K562 (cell line): ENCODE data around the gene DMAC1. TPM values are rescaled to one million over a fixed set of nuclear protein-coding genes. Genes with fewer than 3 reads are reported as not detected.

ENCODE experiments used
- ATAC-seq: fragments of 200-7000 bp; cut with Tn5 transposase; 3 replicates; pipeline ENCODE4 v1.9.1; 2020; ENCODE audit warnings: moderate library complexity
- BruUV-seq: library from RNA; stranded (reverse); fragments of 400-500 nt; replicated peaks from 2 replicates; lab custom pipeline; 2021; lab: Mats Ljungman, UMichigan
- CTCF ChIA-PET: fragments of 300-600 bp; formaldehyde crosslinking; extraction: SDS; loops from one replicate; lab custom pipeline; 2021; ENCODE audit warnings: low intra/inter-chr PET ratio; lab: Yijun Ruan, JAX
- POLR2A ChIA-PET: fragments of 300-600, 350-650 bp; sonication (Branson Sonifier 250); formaldehyde crosslinking; extraction: SDS; loops from one replicate; lab custom pipeline; 2021; ENCODE audit warnings: antibody characterized with exemption, inconsistent platforms; lab: Yijun Ruan, JAX
- DNase-seq, 4 experiments: peaks; one replicate each; pipeline versions ENCODE4 v3.0.0 to v3.0.0-alpha.2; 2011 to 2018; ENCODE audit warnings: low spot score in 3 of 4, mixed read lengths in 3 of 4; ENCODE audit errors: extremely low read depth in 1 of 4
- FAIRE-seq: peaks from 2 replicates; lab custom pipeline; 2011; peaks lifted over from hg19 to GRCh38; lab: Jason Lieb, UNC
- H2AFZ ChIP-seq: 2 replicates; pipeline ENCODE4 v1.6.0; 2011; ENCODE audit warnings: low read depth, low read length, control low read depth, inconsistent platforms
- H3K27ac ChIP-seq: fragments of 200-600 bp; 3 replicates; pipeline ENCODE4 v1.8.0; 2011; ENCODE audit warnings: low read depth, mild to moderate bottlenecking, control low read depth, inconsistent platforms, low read length, moderate library complexity, mixed read lengths; ENCODE audit errors: extremely low read depth
- H3K27me3 ChIP-seq, 2 experiments: fragments of 300-600 bp in 1 of 2; 2 replicates in 1 of 2; 3 replicates in 1 of 2; pipeline versions ENCODE4 v1.6.0 to v1.8.0; 2011; ENCODE audit warnings: inconsistent platforms in 2 of 2, low read length in 2 of 2, mild to moderate bottlenecking in 1 of 2, mixed read lengths in 1 of 2, moderate library complexity in 1 of 2; ENCODE audit not compliant: control insufficient read depth in 2 of 2, insufficient read depth in 2 of 2
- H3K36me3 ChIP-seq: fragments of 300-600 bp; 3 replicates; pipeline ENCODE4 v1.8.0; 2011; ENCODE audit warnings: mild to moderate bottlenecking, low read length, inconsistent platforms; ENCODE audit not compliant: control insufficient read depth, insufficient read depth
- H3K4me1 ChIP-seq, 2 experiments: fragments of 200-600 bp in 1 of 2; replicated peaks in 1 of 2; 2 replicates in 1 of 2; 3 replicates in 1 of 2; pipeline versions ENCODE4 v1.5.1 to v1.8.0; 2011; ENCODE audit warnings: inconsistent platforms in 2 of 2, low read length in 2 of 2, mild to moderate bottlenecking in 1 of 2, mixed read lengths in 1 of 2, moderate library complexity in 1 of 2; ENCODE audit not compliant: control insufficient read depth in 2 of 2, insufficient read depth in 2 of 2
- H3K4me2 ChIP-seq: 2 replicates; pipeline ENCODE4 v1.6.1; 2011; ENCODE audit warnings: low read length, control low read depth, inconsistent platforms, mixed read lengths; ENCODE audit not compliant: insufficient read depth
- H3K4me3 ChIP-seq: fragments of 200-600 bp; sonication (generic), shearing (Covaris generic); 2 replicates; pipeline ENCODE4 v1.5.1; 2016; ENCODE audit warnings: control low read depth, inconsistent platforms
- H3K79me2 ChIP-seq: fragments of 200-600 bp; 3 replicates; pipeline ENCODE4 v1.8.0; 2011; ENCODE audit warnings: low read length, inconsistent platforms; ENCODE audit not compliant: control insufficient read depth, insufficient read depth
- H3K9ac ChIP-seq, 2 experiments: 2 replicates each; pipeline versions ENCODE4 v1.6.0 to v1.6.1; 2011; ENCODE audit warnings: low read depth in 2 of 2, low read length in 2 of 2, control low read depth in 1 of 2, inconsistent platforms in 1 of 2, mild to moderate bottlenecking in 1 of 2, mixed read lengths in 1 of 2; ENCODE audit not compliant: insufficient read depth in 1 of 2
- H3K9me1 ChIP-seq: one replicate; pipeline ENCODE4 v1.6.0; 2011; ENCODE audit warnings: inconsistent platforms, mild to moderate bottlenecking, low read length, moderate library complexity; ENCODE audit not compliant: control insufficient read depth, insufficient read depth
- H3K9me3 ChIP-seq: replicated peaks from 2 replicates; pipeline ENCODE4 v1.5.1; 2011; ENCODE audit warnings: low read depth, low read length, inconsistent platforms; ENCODE audit not compliant: control insufficient read depth, insufficient read depth
- H4K20me1 ChIP-seq: replicated peaks from 2 replicates; pipeline ENCODE4 v1.6.1; 2011; ENCODE audit warnings: low read length, inconsistent platforms, mixed read lengths; ENCODE audit not compliant: control insufficient read depth, insufficient read depth
- BHLHE40 ChIP-seq: IDR thresholded peaks from 2 replicates; pipeline ENCODE4 v1.6.1; 2011; ENCODE audit warnings: low read length, improper control_type of control experiment
- CBX2 ChIP-seq: fragments of 200-600 bp; sonication (generic); IDR thresholded peaks from one replicate; pipeline ENCODE4 v1.6.1; 2012; ENCODE audit warnings: mild to moderate bottlenecking, low read length, inconsistent platforms; ENCODE audit not compliant: insufficient read depth, poor library complexity, severe bottlenecking
- EP300 ChIP-seq: IDR thresholded peaks from 2 replicates; pipeline ENCODE4 v1.6.1; 2012; ENCODE audit warnings: low read length, improper control_type of control experiment
- GTF2F1 ChIP-seq: IDR thresholded peaks from 2 replicates; pipeline ENCODE4 v1.6.1; 2011; ENCODE audit warnings: low read depth, low read length, improper control_type of control experiment
- HINFP ChIP-seq: fragments of 450-650 bp; conservative IDR thresholded peaks from 2 replicates; pipeline ENCODE4 v1.6.1; 2016; ENCODE audit warnings: missing genetic modification characterization, low read depth, mild to moderate bottlenecking, control low read depth, missing compliant biosample characterization
- HMGN3 ChIP-seq: IDR thresholded peaks from 2 replicates; pipeline ENCODE4 v1.6.1; 2011; ENCODE audit warnings: borderline replicate concordance, low read depth, mild to moderate bottlenecking, mixed read lengths, low read length; ENCODE audit not compliant: insufficient read length; ENCODE audit errors: extremely low read depth
- NEUROD1 ChIP-seq: fragments of 150-350 bp; IDR thresholded peaks from 2 replicates; pipeline ENCODE4 v1.6.1; 2014; ENCODE audit warnings: borderline replicate concordance, low read length, low read depth; ENCODE audit not compliant: partially characterized antibody
- NRF1 ChIP-seq, 2 experiments: fragments of 450-650 bp; IDR thresholded peaks in 1 of 2; conservative IDR thresholded peaks in 1 of 2; 2 replicates each; pipeline ENCODE4 v1.6.1; 2014; ENCODE audit warnings: mild to moderate bottlenecking in 2 of 2
- PTBP1 ChIP-seq: fragments of 200-400 bp; formaldehyde crosslinking; IDR thresholded peaks from 2 replicates; pipeline ENCODE4 v1.6.1; 2017; ENCODE audit warnings: low read depth, low read length
- SMARCB1 ChIP-seq: IDR thresholded peaks from 2 replicates; pipeline ENCODE4 v1.6.1; 2011; ENCODE audit warnings: improper control_type of control experiment, low read depth; ENCODE audit not compliant: insufficient read length
- SMARCE1 ChIP-seq: fragments of 450-650 bp; IDR thresholded peaks from 2 replicates; pipeline ENCODE4 v1.7.1; 2016; ENCODE audit warnings: mild to moderate bottlenecking
- ZFPM2 ChIP-seq: fragments of 250-450 bp; sonication (Bioruptor Pico); IDR thresholded peaks from 2 replicates; pipeline ENCODE4 v1.5.1; 2022; ENCODE audit warnings: mild to moderate bottlenecking
- ZNF124 ChIP-seq: sonication (generic); formaldehyde crosslinking; IDR thresholded peaks from 2 replicates; pipeline ENCODE4 v1.8.1; 2022; ENCODE audit warnings: missing genetic modification reagents
- ZNF655 ChIP-seq: fragments of 250-450 bp; sonication (Bioruptor Pico); IDR thresholded peaks from 2 replicates; pipeline ENCODE4 v1.5.0; 2021
- ZNF699 ChIP-seq: fragments of 250-450 bp; sonication (Bioruptor Pico); IDR thresholded peaks from 2 replicates; pipeline ENCODE4 v1.8.0; 2021; ENCODE audit warnings: mild to moderate bottlenecking, moderate library complexity; ENCODE audit not compliant: insufficient replicate concordance
- ZNF785 ChIP-seq: fragments of 250-450 bp; sonication (Bioruptor Pico); IDR thresholded peaks from 2 replicates; pipeline ENCODE4 v1.4.0; 2020; ENCODE audit warnings: mild to moderate bottlenecking
- WGBS: fragments of 100-300 bp; shearing (Covaris generic); methylation state at CpG from one replicate; pipeline ENCODE4 v1.1.6; 2016; ENCODE audit warnings: low coverage, mixed read lengths; ENCODE audit not compliant: insufficient coverage; ENCODE audit errors: missing lambda C conversion rate; 5-methylcytosine and 5-hydroxymethylcytosine counted together
- in situ Hi-C: fragments of 300-500 bp; cut with MboI; formaldehyde crosslinking; loops from 4 replicates; pipeline ENCODE4 v1.15.0; 2018; ENCODE audit warnings: inconsistent platforms, mixed read lengths
- intact Hi-C: fragments of 100-400 bp; cut with micrococcal nuclease; formaldehyde crosslinking; loops from 2 replicates; pipeline ENCODE4 v1.14.2; 2022
- polyA plus RNA-seq, 8 experiments: library from polyadenylated mRNA; depleted of rRNA in 4 of 8; stranded (reverse) in 5 of 8; unstranded in 3 of 8; fragments of >200 nt; fragmentation: Nextera tagmentation in 2 of 8; fragmentation: Illumina TruSeq in 1 of 8; extraction: Ambion mirVana in 2 of 8; extraction: Trizol in 1 of 8; gene quantifications; 2 replicates each; pipeline versions ENCODE4 v1.2.1 to v1.2.3, GENCODE V29; 2011 to 2014; ENCODE audit warnings: inconsistent platforms in 1 of 8, missing spikeins in 1 of 8
- total RNA-seq, 7 experiments: library from RNA; depleted of rRNA in 6 of 7; stranded (reverse); fragments of >200 nt in 6 of 7; fragmentation: Illumina TruSeq in 2 of 7; extraction: Trizol in 2 of 7; gene quantifications; 2 replicates each; pipeline versions ENCODE4 v1.2.1 to v1.2.3, GENCODE V29; 2011 to 2021; ENCODE audit warnings: low replicate concordance in 1 of 7

The DMAC1 gene
- total and polyA plus RNA-seq, 9 of the 15 experiments (the other 6 are each of a cell fraction or from before 2014, with no cell fraction given) = 15.9 to 94.4 (median 38.4) TPM

- no peaks in the 10 kb centered on the region for H4K20me1 ChIP-seq
- in situ Hi-C loops (no loop called here), intact Hi-C loops (no loop called here)
- DNase-seq (no peak), ATAC-seq (no peak), FAIRE-seq (no peak)
- H3K9me3 ChIP-seq = no peaks in the 10 kb centered on the region
- POLR2A ChIA-PET = no interaction called here
- no peaks in the 10 kb centered on the region; the same call in 2 of the 3 replicates for H3K79me2 ChIP-seq
- peaks cover 30% of the 10 kb centered on the region; the same call in 1 of the 3 replicates for H3K36me3 ChIP-seq
- WGBS = 64% methylated on average over 2 of the region's 4 CpGs
- no peak overlapping the region for H3K27ac ChIP-seq
- CTCF ChIA-PET = no interaction called here
- no peak overlapping the region for H3K4me2 ChIP-seq
- BruUV-seq = no TSS peak
- TF ChIP-seq BHLHE40 (no peak), NEUROD1 (no peak)
- no peak overlapping the region for H2AFZ ChIP-seq
- H3K4me3 ChIP-seq = no peak overlapping the region
- H3K9ac ChIP-seq = no peak overlapping the region
- no peaks in the 10 kb centered on the region for H3K27me3 ChIP-seq
- H3K4me1 ChIP-seq = no peaks in the 10 kb centered on the region
- H3K9me1 ChIP-seq = no peaks in the 10 kb centered on the region
These were observed 8.2 kb downstream of the DMAC1 start for GRCh38 chr9:7791394-7791793.

- intact Hi-C loops (no loop called here), in situ Hi-C loops (no loop called here)
- H4K20me1 ChIP-seq = no peaks in the 10 kb centered on the region
- H3K27ac ChIP-seq = no peak overlapping the region
- CTCF ChIA-PET = no interaction called here
- POLR2A ChIA-PET = no interaction called here
- H3K9me1 ChIP-seq = no peaks in the 10 kb centered on the region
- no peaks in the 10 kb centered on the region for H3K4me1 ChIP-seq
- H2AFZ ChIP-seq = no peak overlapping the region
- H3K36me3 ChIP-seq = peaks cover 24% of the 10 kb centered on the region; the same call in 1 of the 3 replicates
- no peak overlapping the region for H3K9ac ChIP-seq
- no TSS peak for BruUV-seq
- ATAC-seq (no peak), DNase-seq (no peak), FAIRE-seq (no peak)
- H3K27me3 ChIP-seq = no peaks in the 10 kb centered on the region
- no peaks in the 10 kb centered on the region for H3K79me2 ChIP-seq
- WGBS = 91% methylated on average over 5 of the region's 6 CpGs
- no peak overlapping the region for H3K4me3 ChIP-seq
- no peak overlapping the region for H3K4me2 ChIP-seq
- no peaks in the 10 kb centered on the region for H3K9me3 ChIP-seq
- TF ChIP-seq ZNF124 (CRISPR knock-in tag) = no peak
- no peak for TF ChIP-seq ZNF699 (CRISPR knock-in tag)
- TF ChIP-seq PTBP1 = no peak
- TF ChIP-seq EP300 = no peak
- no peak for TF ChIP-seq HINFP
- no peak for TF ChIP-seq GTF2F1
- TF ChIP-seq SMARCB1 = no peak
- TF ChIP-seq SMARCE1 = no peak
- TF ChIP-seq ZFPM2 (CRISPR knock-in tag) = no peak
- TF ChIP-seq ZNF655 (CRISPR knock-in tag) = no peak
- TF ChIP-seq CBX2 = no peak
- TF ChIP-seq HMGN3 = no peak
- no peak for TF ChIP-seq NRF1 (conservative IDR thresholded peaks at IDR 0.05 in 1 of 2, IDR thresholded peaks at IDR 0.05 in 1 of 2)
- TF ChIP-seq ZNF785 (CRISPR knock-in tag) = no peak
These were observed 8.8 kb downstream of the DMAC1 start for GRCh38 chr9:7790819-7791182.
